Measurements from ENCODE around the gene COLEC12.

GRCh38 chr18:422966-423365, 77.5 kb downstream of the COLEC12 start:
- TF ChIP-seq, protein P1, sequence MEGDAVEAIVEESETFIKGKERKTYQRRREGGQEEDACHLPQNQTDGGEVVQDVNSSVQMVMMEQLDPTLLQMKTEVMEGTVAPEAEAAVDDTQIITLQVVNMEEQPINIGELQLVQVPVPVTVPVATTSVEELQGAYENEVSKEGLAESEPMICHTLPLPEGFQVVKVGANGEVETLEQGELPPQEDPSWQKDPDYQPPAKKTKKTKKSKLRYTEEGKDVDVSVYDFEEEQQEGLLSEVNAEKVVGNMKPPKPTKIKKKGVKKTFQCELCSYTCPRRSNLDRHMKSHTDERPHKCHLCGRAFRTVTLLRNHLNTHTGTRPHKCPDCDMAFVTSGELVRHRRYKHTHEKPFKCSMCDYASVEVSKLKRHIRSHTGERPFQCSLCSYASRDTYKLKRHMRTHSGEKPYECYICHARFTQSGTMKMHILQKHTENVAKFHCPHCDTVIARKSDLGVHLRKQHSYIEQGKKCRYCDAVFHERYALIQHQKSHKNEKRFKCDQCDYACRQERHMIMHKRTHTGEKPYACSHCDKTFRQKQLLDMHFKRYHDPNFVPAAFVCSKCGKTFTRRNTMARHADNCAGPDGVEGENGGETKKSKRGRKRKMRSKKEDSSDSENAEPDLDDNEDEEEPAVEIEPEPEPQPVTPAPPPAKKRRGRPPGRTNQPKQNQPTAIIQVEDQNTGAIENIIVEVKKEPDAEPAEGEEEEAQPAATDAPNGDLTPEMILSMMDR (conservative IDR thresholded peaks at IDR 0.05; ENCODE audit: low read length), result no peak
- no peak for TF ChIP-seq EZH2phosphoT487 (IDR thresholded peaks at IDR 0.05; ENCODE audit: borderline replicate concordance)
